ENCODE measurements around the gene SERPINF2.
A peak's percentile ranks its signal among the peaks of the same experiment; 100 is the strongest.
"Not testable (repeated sequence)": the region's sequence is repeated elsewhere in the genome, so short reads cannot be mapped to it uniquely, and the experiment has no call there.

Gene SERPINF2

DNA sequence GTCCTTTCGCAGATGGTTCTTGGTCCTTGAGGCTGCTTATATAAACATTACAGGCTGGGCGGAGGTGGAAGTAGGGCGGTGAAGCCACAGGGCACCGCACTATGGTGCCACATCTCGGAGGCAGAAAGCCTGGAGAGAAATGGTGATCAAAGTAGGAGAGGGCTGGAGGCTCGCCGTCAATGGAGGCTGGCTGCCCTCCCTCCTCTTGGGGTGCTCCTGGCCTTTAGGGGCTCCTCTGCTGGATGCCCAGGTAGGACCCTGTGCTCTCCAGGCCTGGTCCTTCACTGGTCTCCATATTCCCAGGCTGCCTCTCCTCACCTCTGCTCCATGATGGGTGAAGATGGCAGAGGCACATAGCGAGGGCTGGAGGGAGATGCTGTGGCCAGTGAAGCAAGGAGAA is 30.4 kb upstream of the SERPINF2 start:
- H3K36me3 Mint-ChIP-seq, result no peaks in the 10 kb centered on the region
- no peak for ATAC-seq (ENCODE audit: low read depth)
- H3K27me3 Mint-ChIP-seq, result peaks cover 22% of the 10 kb centered on the region
- no peak overlapping the region for H3K27ac Mint-ChIP-seq
- no peaks in the 10 kb centered on the region for H3K9me3 Mint-ChIP-seq
- H3K4me3 Mint-ChIP-seq, result no peak overlapping the region
- DNase-seq (ENCODE audit: low spot score in 2 of 2), result no peak
- peaks cover 16% of the 10 kb centered on the region for H3K4me1 Mint-ChIP-seq

DNA sequence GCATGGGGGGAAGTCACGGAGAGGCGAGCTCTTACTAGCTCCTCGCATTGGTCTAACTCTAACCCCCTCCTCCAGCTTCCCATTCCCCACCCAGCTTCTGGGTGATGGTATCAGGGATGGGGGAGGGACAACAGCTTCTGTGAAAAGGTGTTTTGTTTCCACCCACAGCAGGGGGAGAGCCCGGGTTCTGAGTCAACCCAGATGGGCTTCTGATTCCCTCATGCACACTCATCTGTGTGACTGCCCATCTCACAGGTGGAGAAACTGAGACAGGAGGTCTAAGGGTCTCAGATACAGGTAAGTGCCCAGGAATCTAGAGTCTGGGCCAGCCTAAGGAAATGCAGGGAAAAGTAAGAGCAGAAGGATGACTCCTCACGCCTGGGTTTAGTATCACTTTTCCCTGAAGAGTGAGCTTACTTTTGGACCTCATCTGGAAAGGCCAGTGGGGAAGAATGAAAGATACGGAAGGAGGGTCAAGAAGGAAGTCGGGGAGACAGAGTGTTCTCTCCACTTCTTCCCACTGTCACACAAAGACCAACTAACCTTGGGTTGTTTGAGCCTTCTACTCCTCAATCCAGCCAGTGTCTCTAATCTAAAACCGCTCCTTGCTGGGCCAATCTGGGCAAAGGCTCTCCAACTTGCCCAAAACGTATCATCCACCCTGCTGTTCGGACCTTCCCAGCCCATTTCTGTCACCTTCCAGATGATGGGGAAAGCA is 29.4 kb upstream of the SERPINF2 start:
- Mint-ChIP-seq H3K27me3 (peaks cover 16% of the 10 kb centered on the region), H3K36me3 (no peaks in the 10 kb centered on the region), H3K4me3 (no peak overlapping the region), H3K9me3 (no peaks in the 10 kb centered on the region), H3K27ac (no peak overlapping the region), H3K4me1 (peaks cover 23% of the 10 kb centered on the region)
- DNase-seq (ENCODE audit: low spot score in 2 of 2) (no peak), ATAC-seq (ENCODE audit: low read depth) (no peak)

DNA sequence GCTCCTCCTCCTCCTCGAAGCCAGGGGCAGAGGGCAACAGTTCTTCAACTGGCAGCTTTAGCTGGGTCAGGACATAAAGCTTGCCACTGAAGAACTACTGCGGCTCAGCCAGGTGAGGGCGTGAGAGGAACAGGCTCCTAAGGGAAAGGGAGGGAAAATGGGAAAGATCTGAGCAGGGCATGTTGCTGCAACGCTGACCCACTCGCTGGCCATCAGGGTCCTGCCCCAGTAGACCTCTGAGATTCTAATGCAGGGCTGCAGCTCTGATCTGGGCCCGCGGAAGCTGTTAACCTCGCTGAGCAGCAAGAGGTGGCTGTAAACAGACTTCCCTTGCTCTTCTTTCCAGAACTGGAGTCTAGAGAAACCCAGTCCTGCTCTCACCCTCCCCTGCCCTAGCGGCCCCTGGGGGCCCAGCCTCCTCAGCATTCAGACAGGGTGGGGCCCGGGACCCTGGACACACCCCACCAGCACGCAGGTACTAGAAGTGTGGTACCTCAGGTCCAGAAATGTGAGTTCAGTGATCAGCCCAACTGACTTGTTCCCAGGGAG is 28.7 kb upstream of the SERPINF2 start:
- Mint-ChIP-seq H3K4me3 (peak overlapping the region; percentile 76), H3K4me1 (peaks cover 24% of the 10 kb centered on the region), H3K9me3 (no peaks in the 10 kb centered on the region), H3K27me3 (peaks cover 13% of the 10 kb centered on the region), H3K27ac (no peak overlapping the region), H3K36me3 (no peaks in the 10 kb centered on the region)
- ATAC-seq (ENCODE audit: low read depth), result no peak
- no peak for DNase-seq (ENCODE audit: low spot score in 2 of 2)

DNA sequence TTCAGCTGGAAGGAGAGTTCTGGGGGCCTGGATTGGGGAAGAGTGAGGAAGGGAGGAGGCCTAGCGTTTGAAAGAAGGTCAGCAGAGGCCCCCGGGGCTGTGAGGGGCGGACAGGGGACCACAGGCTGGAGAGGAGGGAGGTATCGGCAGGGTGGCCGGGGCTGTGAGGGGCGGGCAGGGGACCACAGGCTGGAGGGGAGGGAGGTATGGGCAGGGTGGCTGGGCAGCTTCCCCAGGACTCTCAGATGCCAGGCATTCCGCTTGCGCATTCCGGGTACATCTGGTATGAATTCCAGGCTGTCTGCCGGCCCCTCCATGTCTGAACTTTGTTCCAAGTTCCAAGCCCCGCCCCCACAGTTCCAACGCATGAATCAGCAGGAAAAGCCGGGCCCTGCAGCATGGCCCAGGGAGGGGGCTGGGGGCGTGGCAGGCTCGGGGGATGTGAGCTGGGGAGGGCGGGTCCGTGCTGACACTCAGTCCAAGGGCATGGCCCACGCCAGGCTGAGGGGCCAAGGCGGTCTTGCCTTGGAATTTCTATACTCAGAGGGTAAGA is 28.2 kb upstream of the SERPINF2 start:
- peak overlapping the region; percentile 76 for H3K4me3 Mint-ChIP-seq
- no peak for DNase-seq (ENCODE audit: low spot score in 2 of 2)
- peaks cover 24% of the 10 kb centered on the region for H3K4me1 Mint-ChIP-seq
- H3K27me3 Mint-ChIP-seq, result peaks cover 13% of the 10 kb centered on the region
- ATAC-seq (ENCODE audit: low read depth), result no peak
- no peaks in the 10 kb centered on the region for H3K9me3 Mint-ChIP-seq
- H3K36me3 Mint-ChIP-seq, result no peaks in the 10 kb centered on the region
- no peak overlapping the region for H3K27ac Mint-ChIP-seq

DNA sequence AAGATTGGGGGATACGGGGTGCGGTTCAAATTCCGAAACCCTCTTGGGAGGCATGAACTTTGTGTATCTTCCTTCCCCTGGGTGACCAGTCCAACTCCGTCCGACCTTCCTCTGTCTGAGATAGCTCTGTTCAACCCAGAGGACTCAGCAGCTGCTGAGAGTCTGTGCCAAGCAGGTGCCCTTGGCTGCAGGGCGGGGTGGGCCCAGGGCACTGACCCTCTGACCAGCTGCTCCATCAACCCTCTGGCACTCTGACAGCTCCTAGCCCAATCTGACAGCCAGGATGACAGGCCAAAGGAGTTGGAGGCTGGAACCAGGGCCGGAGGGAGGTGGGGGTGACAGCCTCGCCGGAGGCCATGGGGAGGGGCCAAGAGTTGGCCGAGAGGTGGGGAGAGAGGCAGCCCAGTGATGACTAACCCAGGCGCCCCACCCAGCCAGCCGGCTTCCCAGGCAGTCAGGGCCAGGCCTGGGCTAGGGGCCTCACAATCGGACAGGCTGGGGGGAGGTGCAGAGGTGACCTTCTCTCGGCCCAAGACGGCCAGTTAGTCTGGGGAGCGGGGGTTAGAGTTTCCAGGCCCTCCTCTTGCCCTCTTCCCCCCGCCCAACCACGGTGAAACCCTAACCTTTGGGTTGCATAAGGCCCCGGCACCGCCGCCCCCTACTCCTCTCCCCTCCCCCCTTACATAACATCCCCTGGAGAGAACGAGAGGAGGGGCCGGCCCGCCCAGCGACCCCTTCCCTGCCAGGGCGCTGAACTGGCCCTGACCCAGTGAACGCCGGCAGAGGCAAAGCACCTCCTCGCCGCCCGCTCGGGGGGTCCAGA is 27.5 kb upstream of the SERPINF2 start:
- DNase-seq (ENCODE audit: low spot score in 2 of 2), result peak in 1 of 2 donors; percentile 33
- peak overlapping the region; percentile 15 for H3K27ac Mint-ChIP-seq
- H3K4me3 Mint-ChIP-seq, result peak overlapping the region; percentile 11
- no peak for ATAC-seq (ENCODE audit: low read depth)
- peaks cover 13% of the 10 kb centered on the region for H3K27me3 Mint-ChIP-seq
- no peaks in the 10 kb centered on the region for H3K9me3 Mint-ChIP-seq
- peaks cover 24% of the 10 kb centered on the region for H3K4me1 Mint-ChIP-seq
- H3K36me3 Mint-ChIP-seq, result no peaks in the 10 kb centered on the region

DNA sequence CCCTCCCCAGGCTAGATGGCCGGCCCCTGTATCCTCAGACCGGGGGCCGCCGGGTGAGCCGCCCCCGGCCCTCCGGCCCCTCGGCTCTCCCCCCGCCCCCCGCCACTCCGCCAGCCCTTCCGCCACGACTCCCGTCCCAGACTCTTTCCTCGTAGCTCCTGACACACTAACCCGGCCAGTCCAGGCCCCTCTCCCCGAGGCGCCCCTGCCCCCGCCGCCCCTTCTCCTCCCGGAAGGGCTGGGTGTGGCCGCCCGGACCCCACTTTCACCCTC is 26.9 kb upstream of the SERPINF2 start:
- Mint-ChIP-seq H3K9me3 (no peaks in the 10 kb centered on the region), H3K4me3 (peak overlapping the region; percentile 96), H3K36me3 (no peaks in the 10 kb centered on the region), H3K4me1 (peaks cover 21% of the 10 kb centered on the region), H3K27ac (peak overlapping the region; percentile 94), H3K27me3 (peaks cover 10% of the 10 kb centered on the region)
- ATAC-seq (ENCODE audit: low read depth) (no peak), DNase-seq (ENCODE audit: low spot score in 2 of 2) (no peak)

DNA sequence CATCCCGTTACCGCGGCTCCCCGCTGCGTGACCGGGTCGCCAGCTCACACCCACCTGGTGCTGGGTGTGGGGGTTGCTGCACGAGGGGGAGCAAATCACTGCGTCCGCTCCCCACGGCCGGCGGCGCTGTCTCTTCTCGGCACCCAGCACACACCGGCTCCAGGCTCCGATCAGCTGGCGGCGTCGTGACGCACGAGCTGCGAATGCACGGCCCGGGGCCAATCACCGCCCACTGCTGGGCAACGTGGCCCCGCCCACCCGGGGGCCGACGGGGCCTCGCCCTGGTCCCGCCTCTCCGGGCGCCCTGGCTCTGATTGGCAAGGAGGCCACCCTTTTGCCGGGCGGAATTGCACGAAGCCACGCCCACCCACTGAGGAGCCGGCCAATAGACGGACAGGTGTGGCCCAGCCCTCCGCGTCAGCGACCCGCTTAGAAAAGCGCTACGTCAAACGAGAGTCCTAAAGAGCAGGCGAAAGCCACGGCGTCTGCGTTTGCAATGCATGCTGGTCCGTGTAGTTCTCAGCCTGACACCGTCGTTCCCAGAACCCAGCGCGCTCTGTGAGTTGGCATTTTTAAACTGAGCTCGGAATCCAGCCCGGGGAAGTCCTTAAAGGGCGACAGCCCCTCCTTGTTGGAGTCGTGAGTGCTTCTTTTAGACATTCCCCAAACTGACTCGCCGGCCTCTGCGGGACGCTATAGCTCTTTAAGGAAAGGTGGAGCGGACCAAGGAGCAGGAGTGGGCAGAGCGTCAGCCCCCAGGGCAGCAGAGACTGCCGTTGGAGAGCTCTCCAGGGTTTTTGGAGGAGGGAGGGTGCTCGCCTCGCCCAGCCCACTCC is 26.4 kb upstream of the SERPINF2 start:
- peaks cover 5% of the 10 kb centered on the region for H3K27me3 Mint-ChIP-seq

DNA sequence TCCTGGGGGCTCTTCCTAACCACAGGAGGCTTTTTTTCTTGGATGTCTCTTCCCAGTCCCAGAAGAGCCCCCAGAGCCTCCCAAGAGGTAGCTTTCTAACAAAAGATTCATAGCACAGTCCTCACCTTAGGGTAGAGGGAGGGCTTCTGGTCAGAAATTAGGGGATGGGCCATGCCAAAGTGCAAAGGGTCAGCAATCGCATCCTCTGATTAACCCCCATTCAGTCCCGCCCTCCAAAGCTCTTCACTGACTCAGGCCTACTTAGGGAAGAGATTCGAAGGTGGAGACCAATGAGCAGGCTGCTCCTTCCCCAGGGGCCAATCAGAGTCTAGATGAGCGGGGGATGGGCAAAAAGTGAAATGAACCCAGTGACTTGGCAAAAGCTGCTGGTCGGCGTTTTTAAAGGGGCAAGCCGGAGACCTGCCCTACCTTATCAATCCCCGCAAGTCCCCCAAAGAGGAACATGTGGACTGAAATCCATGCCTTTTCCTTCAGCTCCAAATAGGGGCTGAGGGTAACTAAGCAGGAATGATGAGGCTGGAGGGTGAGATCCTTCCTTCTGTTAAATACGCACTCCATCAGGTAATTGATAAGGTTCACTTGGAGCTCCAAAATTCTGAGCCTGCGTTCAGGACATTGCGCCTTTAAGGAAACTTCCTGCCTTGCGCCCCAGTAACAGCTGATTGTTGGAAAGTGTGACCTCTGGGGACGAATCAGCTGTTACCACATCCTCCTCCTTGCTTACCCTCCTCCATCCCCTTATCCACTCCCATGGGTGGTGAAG is 25.6 kb upstream of the SERPINF2 start:
- Mint-ChIP-seq H3K9me3 (no peaks in the 10 kb centered on the region), H3K4me1 (peaks cover 22% of the 10 kb centered on the region), H3K36me3 (no peaks in the 10 kb centered on the region), H3K4me3 (peak overlapping the region; percentile 96), H3K27ac (peak overlapping the region; percentile 94), H3K27me3 (peaks cover 5% of the 10 kb centered on the region)
- ATAC-seq (ENCODE audit: low read depth) (peak; percentile 46), DNase-seq (ENCODE audit: low spot score in 2 of 2) (peak; percentile 67 to 81)

More for the DNA sequence above, 26.4 kb upstream of the SERPINF2 start:
- Mint-ChIP-seq H3K9me3 (no peaks in the 10 kb centered on the region), H3K27ac (peak overlapping the region; percentile 94), H3K36me3 (no peaks in the 10 kb centered on the region), H3K4me1 (peaks cover 22% of the 10 kb centered on the region), H3K4me3 (peak overlapping the region; percentile 96)
- ATAC-seq (ENCODE audit: low read depth) (peak; percentile 80), DNase-seq (ENCODE audit: low spot score in 2 of 2) (peak; percentile 98 to 100)

DNA sequence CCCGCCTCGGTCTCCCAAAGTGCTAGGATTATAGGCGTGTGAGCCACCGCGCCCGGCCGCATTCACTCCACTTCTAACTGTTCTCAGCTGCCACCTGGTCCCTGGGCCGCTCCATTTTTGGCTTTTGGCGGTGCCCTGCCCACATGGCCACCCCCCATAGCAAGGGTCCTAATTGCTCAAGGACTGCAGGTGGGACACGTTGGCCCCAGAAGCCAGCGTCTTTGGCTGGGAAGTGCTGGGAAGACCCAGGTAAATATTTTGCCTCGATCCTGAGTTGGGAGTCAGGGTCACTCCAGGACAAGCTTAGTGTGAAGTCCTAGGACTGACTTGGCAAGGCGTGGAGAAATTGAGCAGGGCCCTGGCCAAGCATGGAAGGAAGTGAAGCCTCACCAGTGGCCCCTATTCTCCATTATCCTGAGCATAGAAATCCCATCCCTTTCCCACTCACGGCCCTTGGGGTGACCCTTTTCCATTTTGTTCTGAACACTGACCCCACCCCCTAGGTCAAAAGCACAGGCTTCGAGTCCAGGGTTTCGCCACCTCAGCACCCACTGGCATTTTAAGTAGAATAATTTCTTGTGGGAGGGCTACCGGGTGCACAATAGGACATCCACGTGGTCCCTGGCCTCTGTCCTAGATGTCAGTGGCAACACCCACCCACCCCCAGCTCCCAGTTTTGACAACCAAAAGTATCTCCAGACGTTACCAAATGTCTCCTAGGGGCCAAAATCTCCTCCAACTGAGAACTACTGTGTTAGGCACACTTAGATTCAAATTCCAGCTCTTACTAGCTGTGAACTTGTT is 24.1 kb upstream of the SERPINF2 start:
- DNase-seq (ENCODE audit: low spot score in 2 of 2) (no peak), ATAC-seq (ENCODE audit: low read depth) (no peak)
- Mint-ChIP-seq H3K9me3 (no peaks in the 10 kb centered on the region), H3K4me3 (no peak overlapping the region), H3K27ac (no peak overlapping the region), H3K4me1 (peaks cover 29% of the 10 kb centered on the region), H3K27me3 (peaks cover 5% of the 10 kb centered on the region), H3K36me3 (no peaks in the 10 kb centered on the region)

DNA sequence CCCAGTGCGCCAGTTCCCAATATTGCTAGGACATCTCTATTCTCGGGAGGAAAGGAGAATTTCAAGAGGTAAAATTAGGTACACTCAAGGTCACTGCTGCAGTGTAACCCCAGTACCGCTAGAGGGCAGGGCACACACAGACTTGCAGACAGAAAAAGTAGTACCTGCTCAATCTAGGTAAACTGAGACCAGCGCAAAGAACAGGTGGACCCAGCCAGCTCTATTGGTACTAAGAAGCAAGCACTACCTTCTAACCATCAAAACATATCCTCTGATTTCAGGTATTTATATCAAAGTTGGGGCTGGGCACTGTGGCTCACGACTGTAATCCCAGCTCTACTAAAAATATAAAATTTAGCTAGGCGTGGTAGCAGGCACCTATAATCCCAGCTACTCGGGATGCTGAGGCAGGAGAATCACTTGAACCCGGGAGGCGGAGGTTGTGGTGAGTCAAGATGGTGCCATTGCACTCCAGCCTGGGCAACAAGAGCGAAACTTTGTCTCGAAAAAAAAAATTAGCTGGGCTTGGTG is 21.8 kb upstream of the SERPINF2 start:
- Mint-ChIP-seq H3K4me3 (no peak overlapping the region), H3K9me3 (no peaks in the 10 kb centered on the region), H3K27me3 (no peaks in the 10 kb centered on the region), H3K4me1 (peaks cover 28% of the 10 kb centered on the region), H3K36me3 (peaks cover 2% of the 10 kb centered on the region), H3K27ac (peak overlapping the region; percentile 53)
- no peak for ATAC-seq (ENCODE audit: low read depth)
- DNase-seq (ENCODE audit: low spot score in 2 of 2), result peak; percentile 64 to 67

DNA sequence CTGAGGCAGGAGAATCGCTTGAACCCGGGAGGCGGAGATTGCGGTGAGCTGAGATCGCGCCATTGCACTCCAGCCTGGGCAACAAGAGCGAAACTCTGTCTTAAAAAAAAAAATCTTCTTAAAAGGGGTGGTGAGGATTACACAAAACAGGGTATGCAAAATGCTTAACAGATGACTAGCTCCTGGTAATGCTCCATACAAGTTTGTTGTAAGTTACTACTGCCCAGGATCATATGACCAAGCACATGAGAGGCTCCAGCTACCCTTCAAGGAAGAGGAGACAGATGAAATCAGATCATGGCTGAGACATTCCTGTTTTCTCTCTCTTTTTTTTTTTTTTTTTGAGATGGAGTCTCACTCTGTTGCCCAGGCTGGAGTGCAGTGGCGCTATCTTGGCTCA is 20.6 kb upstream of the SERPINF2 start:
- H3K27me3 Mint-ChIP-seq; ATAC-seq (ENCODE audit: low read depth); H3K36me3 Mint-ChIP-seq; H3K9me3 Mint-ChIP-seq; DNase-seq (ENCODE audit: low spot score in 2 of 2): not testable (repeated sequence)
- H3K4me1 Mint-ChIP-seq, result peaks cover 25% of the 10 kb centered on the region
- H3K27ac Mint-ChIP-seq, result peak overlapping the region; percentile 96
- H3K4me3 Mint-ChIP-seq, result peak overlapping the region; percentile 24

DNA sequence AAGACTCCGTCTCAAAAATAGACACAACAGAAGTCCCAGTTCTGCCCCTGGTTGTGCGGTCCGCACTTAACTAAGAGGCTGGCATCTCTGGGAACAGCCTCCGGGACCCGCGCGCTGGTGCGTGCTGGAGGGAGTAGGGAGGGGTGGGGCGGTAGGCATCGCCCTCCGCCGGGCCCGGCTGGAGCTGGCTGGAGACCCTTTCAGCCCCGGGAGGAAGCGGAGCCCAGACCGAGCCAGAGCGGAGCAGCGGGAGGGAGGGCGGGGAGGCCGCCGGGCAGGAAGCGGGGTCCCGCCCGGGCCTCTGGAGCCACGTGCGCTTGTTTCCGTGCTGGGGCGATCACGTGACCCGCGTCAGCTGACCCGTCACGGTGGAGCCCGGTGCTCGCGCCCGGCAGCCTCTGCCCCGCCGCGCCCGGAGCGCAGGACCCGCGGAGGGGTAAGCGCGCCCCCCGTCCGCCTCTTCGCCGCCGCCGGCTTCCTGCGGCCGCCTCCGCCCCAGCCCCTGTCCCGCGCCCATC is 18.3 kb upstream of the SERPINF2 start, which contains the start of gene WDR81:
Gene WDR81 (plus strand): TSS at position 354 of the 518 bp plus-strand sequence. CDS start 256 bp downstream, outside the sequence.
- no peaks in the 10 kb centered on the region for H3K27me3 Mint-ChIP-seq
- peaks cover 7% of the 10 kb centered on the region for H3K36me3 Mint-ChIP-seq
- H3K4me1 Mint-ChIP-seq, result peaks cover 22% of the 10 kb centered on the region
- peak within 1 kb of the TSS; percentile 82 for H3K4me3 Mint-ChIP-seq
- H3K27ac Mint-ChIP-seq, result peak within 1 kb of the TSS; percentile 96
- DNase-seq (ENCODE audit: low spot score in 2 of 2), result peak; percentile 78 to 79
- H3K9me3 Mint-ChIP-seq, result no peaks in the 10 kb centered on the region
- ATAC-seq (ENCODE audit: low read depth), result peak; percentile 74
